Measurements from ENCODE around the gene TTC7B. TPM values are rescaled to one million over a fixed set of nuclear protein-coding genes. Genes with fewer than 3 reads are reported as not detected.

Gene TTC7B
- total RNA-seq, 1 experiment from 2014 or later = 70.6 TPM

DNA sequence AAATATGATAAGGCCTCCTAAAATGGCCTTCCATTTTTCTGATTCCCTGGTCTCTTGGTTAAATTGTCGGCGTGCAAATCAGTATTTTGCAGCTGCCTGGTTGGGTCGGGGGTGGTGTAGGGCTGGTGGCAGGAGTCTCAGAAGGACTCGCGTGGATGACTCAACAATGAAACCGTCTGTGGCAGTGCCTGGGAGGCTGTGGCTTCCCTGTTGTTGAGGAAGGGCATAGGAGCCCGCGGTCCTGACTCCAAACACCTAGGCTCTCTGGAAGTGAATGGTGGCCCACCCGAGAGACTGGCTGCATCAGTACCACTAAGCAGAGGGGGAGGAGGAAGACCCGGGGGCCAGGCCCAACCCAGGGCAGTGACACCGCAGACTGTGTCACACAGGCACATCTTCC is 207.9 kb downstream of the TTC7B start:
- no TSS peak for BruUV-seq (replicated peaks)
- H3K9me3 ChIP-seq (ENCODE audit: control insufficient read depth in 1 of 2, insufficient read depth in 1 of 2, low read depth in 1 of 2, low read length in 2 of 2) = no peaks in the 10 kb centered on the region
- no peak for TF ChIP-seq JUND (IDR thresholded peaks at IDR 0.05)
- TF ChIP-seq EZH2 (IDR thresholded peaks at IDR 0.05) = no peak
- TF ChIP-seq, protein P1, sequence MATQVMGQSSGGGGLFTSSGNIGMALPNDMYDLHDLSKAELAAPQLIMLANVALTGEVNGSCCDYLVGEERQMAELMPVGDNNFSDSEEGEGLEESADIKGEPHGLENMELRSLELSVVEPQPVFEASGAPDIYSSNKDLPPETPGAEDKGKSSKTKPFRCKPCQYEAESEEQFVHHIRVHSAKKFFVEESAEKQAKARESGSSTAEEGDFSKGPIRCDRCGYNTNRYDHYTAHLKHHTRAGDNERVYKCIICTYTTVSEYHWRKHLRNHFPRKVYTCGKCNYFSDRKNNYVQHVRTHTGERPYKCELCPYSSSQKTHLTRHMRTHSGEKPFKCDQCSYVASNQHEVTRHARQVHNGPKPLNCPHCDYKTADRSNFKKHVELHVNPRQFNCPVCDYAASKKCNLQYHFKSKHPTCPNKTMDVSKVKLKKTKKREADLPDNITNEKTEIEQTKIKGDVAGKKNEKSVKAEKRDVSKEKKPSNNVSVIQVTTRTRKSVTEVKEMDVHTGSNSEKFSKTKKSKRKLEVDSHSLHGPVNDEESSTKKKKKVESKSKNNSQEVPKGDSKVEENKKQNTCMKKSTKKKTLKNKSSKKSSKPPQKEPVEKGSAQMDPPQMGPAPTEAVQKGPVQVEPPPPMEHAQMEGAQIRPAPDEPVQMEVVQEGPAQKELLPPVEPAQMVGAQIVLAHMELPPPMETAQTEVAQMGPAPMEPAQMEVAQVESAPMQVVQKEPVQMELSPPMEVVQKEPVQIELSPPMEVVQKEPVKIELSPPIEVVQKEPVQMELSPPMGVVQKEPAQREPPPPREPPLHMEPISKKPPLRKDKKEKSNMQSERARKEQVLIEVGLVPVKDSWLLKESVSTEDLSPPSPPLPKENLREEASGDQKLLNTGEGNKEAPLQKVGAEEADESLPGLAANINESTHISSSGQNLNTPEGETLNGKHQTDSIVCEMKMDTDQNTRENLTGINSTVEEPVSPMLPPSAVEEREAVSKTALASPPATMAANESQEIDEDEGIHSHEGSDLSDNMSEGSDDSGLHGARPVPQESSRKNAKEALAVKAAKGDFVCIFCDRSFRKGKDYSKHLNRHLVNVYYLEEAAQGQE (IDR thresholded peaks at IDR 0.05; ENCODE audit: low read depth) = no peak
- no peak for TF ChIP-seq ZNF274 (IDR thresholded peaks at IDR 0.05; ENCODE audit: low read depth, low read length)
- TF ChIP-seq YY1 (IDR thresholded peaks at IDR 0.05; ENCODE audit: extremely low read depth, insufficient replicate concordance, low read depth, low read length) = no peak
- no peak for TF ChIP-seq RAD21 (IDR thresholded peaks at IDR 0.05; ENCODE audit: low read depth)
- TF ChIP-seq, protein P2, sequence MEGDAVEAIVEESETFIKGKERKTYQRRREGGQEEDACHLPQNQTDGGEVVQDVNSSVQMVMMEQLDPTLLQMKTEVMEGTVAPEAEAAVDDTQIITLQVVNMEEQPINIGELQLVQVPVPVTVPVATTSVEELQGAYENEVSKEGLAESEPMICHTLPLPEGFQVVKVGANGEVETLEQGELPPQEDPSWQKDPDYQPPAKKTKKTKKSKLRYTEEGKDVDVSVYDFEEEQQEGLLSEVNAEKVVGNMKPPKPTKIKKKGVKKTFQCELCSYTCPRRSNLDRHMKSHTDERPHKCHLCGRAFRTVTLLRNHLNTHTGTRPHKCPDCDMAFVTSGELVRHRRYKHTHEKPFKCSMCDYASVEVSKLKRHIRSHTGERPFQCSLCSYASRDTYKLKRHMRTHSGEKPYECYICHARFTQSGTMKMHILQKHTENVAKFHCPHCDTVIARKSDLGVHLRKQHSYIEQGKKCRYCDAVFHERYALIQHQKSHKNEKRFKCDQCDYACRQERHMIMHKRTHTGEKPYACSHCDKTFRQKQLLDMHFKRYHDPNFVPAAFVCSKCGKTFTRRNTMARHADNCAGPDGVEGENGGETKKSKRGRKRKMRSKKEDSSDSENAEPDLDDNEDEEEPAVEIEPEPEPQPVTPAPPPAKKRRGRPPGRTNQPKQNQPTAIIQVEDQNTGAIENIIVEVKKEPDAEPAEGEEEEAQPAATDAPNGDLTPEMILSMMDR (IDR thresholded peaks at IDR 0.05 in 2 of 3, conservative IDR thresholded peaks at IDR 0.05 in 1 of 3; ENCODE audit: borderline replicate concordance in 1 of 3, insufficient read depth in 1 of 3, low read depth in 2 of 3, low read length in 2 of 3) = no peak
- TF ChIP-seq ELF1 (IDR thresholded peaks at IDR 0.05; ENCODE audit: borderline replicate concordance, low read depth) = no peak
- no peak for TF ChIP-seq POLR2AphosphoS5 (IDR thresholded peaks at IDR 0.05; ENCODE audit: low read depth, low read length)
- TF ChIP-seq, protein P3, sequence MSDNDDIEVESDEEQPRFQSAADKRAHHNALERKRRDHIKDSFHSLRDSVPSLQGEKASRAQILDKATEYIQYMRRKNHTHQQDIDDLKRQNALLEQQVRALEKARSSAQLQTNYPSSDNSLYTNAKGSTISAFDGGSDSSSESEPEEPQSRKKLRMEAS (IDR thresholded peaks at IDR 0.05) = no peak
- TF ChIP-seq, protein P4, sequence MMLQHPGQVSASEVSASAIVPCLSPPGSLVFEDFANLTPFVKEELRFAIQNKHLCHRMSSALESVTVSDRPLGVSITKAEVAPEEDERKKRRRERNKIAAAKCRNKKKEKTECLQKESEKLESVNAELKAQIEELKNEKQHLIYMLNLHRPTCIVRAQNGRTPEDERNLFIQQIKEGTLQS (IDR thresholded peaks at IDR 0.05) = no peak
- no peak for TF ChIP-seq ZFX (IDR thresholded peaks at IDR 0.05)
- no peak for TF ChIP-seq SIN3A (IDR thresholded peaks at IDR 0.05; ENCODE audit: low read depth)
- no peak for TF ChIP-seq CEBPB (IDR thresholded peaks at IDR 0.05; ENCODE audit: low read depth)
- H3K4me1 ChIP-seq (ENCODE audit: control insufficient read depth in 1 of 2, insufficient read depth in 2 of 2, low read length in 2 of 2) = no peaks in the 10 kb centered on the region
- H2AFZ ChIP-seq (ENCODE audit: low read depth, low read length, poor library complexity, severe bottlenecking) = no peak overlapping the region
- DNase-seq (ENCODE audit: low read depth, low spot score) (no peak), ATAC-seq (no peak)
- no peaks in the 10 kb centered on the region for H3K27me3 ChIP-seq (ENCODE audit: insufficient read depth, low read length)
- H3K9ac ChIP-seq (ENCODE audit: low read length) = no peak overlapping the region
- intact Hi-C loops (cut with micrococcal nuclease) = no loop called here
- POLR2A ChIA-PET = no interaction called here
- H3K4me2 ChIP-seq (ENCODE audit: low read length) = no peak overlapping the region
- no peaks in the 10 kb centered on the region for H3K79me2 ChIP-seq (ENCODE audit: insufficient read depth, low read length)
- H3K27ac ChIP-seq (ENCODE audit: low read depth, low read length) = no peak overlapping the region
- RAD21 ChIA-PET (ENCODE audit: low non-redundant PET in 1 of 2, low total read pairs in 2 of 2, uncharacterized antibody in 2 of 2, unreplicated experiment in 2 of 2) = no interaction called here
- CTCF ChIA-PET = no interaction called here
- no peaks in the 10 kb centered on the region for H3K36me3 ChIP-seq (ENCODE audit: control insufficient read depth in 1 of 2, insufficient read depth in 2 of 2, low read length in 2 of 2)
- H3K4me3 ChIP-seq (replicated peaks in 1 of 2; ENCODE audit: low read depth in 1 of 2, low read length in 2 of 2) = no peak overlapping the region
- no peaks in the 10 kb centered on the region for H3K9me2 ChIP-seq (ENCODE audit: insufficient read depth)
- no peaks in the 10 kb centered on the region for H4K20me1 ChIP-seq (ENCODE audit: insufficient read depth)
